Medulla oblongata (tissue), 1 donor: Measurements from ENCODE around the gene TRERF1.
A peak's percentile ranks its signal among the peaks of the same experiment; 100 is the strongest.

Source experiments
- DNase-seq: peaks from one replicate; pipeline ENCODE4 v3.0.0-alpha.2; 2015; ENCODE audit errors: extremely low spot score

Gene TRERF1

GRCh38 chr6:42368181-42368580, 83.5 kb downstream of the TRERF1 start:
- DNase-seq: peak; percentile 26

GRCh38 chr6:42367353-42368011, 84.2 kb downstream of the TRERF1 start:
- peak; percentile 28 for DNase-seq

GRCh38 chr6:42366999-42367352, 84.8 kb downstream of the TRERF1 start:
- DNase-seq: no peak

- no peak for DNase-seq
These were observed 85.6 kb downstream of the TRERF1 start for GRCh38 chr6:42366011-42366705.

- DNase-seq: no peak
These were observed 86.7 kb downstream of the TRERF1 start for GRCh38 chr6:42365021-42365420.

DNA sequence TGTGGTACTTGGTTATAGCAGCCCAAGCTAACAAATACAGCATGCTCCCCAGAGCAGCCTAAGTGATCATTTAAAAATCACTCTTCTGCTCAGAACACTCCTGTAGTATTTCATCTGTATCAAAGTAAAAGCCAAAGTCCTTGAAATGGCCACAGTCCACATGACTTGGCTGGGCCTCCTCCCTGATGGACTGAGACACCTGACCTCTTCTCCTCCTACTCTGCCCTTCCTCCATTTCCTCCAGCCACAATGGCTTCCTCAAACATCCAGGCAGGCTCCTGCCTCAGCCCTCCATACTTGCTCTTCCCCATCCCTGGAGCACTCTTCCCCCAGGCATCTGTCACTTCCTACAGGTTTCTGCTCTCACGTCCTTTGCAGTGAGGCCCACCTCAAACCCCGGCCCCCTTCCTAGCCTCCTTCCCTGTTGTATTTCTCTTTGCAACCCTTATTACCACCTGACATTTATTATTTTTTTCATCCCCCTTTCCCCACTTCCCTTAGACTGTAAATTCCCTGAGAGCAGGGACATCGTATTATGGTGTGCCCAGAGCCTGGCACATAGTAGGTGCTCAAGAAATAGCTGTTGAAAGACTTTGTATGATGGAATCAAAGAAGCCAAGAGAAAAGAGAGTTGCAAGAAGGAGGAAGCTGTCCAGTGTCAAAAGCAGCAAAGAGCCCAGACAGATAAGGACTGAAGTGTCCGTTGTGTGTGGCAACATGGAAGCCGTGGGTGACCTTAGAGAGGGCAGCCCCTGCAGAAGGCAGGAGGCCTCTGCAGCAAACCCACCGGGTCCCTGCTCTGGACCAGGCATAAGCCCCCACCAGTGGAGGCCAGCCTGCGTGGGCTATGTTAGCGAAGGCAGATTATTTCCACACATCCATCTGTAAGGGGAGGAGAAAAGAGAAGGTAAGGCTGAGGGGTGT, 87.5 kb downstream of the TRERF1 start:
- DNase-seq: no peak

- no peak for DNase-seq
These were observed 90.7 kb downstream of the TRERF1 start for GRCh38 chr6:42361036-42361435.

- no peak for DNase-seq
These were observed 92.7 kb downstream of the TRERF1 start for GRCh38 chr6:42359021-42359420.

GRCh38 chr6:42355416-42355815, 96.3 kb downstream of the TRERF1 start:
- DNase-seq: no peak

- DNase-seq: no peak
These were observed 97.0 kb downstream of the TRERF1 start for GRCh38 chr6:42354702-42355101.

GRCh38 chr6:42352856-42353564, 98.7 kb downstream of the TRERF1 start:
- no peak for DNase-seq

GRCh38 chr6:42350911-42351310, 100.8 kb downstream of the TRERF1 start:
- DNase-seq: no peak

GRCh38 chr6:42349753-42350511, 101.8 kb downstream of the TRERF1 start:
- no peak for DNase-seq

- no peak for DNase-seq
These were observed 104.3 kb downstream of the TRERF1 start for GRCh38 chr6:42347456-42347855.

GRCh38 chr6:42345696-42346416, 105.9 kb downstream of the TRERF1 start:
- DNase-seq: no peak

- DNase-seq: no peak
These were observed 107.0 kb downstream of the TRERF1 start for GRCh38 chr6:42344756-42345155.

GRCh38 chr6:42341771-42342553, 109.8 kb downstream of the TRERF1 start:
- no peak for DNase-seq

DNA sequence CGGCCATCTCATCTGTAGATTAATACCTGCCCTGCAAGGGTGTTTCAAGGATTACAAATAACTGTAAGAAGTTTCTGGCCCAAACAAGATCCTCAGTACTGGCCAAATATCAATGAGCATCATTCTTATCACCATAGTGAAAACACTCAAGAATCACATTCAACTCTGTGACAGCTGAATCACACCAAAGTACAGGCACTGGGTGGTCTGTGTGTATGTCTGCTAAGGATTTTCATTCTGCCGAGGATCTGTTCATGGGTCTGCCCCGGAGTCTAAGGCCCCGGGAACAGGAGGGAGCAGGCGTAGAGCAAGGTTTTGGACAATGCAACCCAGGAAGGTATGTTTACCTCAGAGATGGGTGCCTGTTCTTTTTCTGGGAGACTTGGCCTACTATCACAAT, 110.5 kb downstream of the TRERF1 start:
- no peak for DNase-seq

GRCh38 chr6:42340511-42340910, 111.2 kb downstream of the TRERF1 start:
- no peak for DNase-seq

- DNase-seq: no peak
These were observed 111.7 kb downstream of the TRERF1 start for GRCh38 chr6:42339991-42340401.
